Measurements from ENCODE around the gene CWC15. TPM values are rescaled to one million over a fixed set of nuclear protein-coding genes. Genes with fewer than 3 reads are reported as not detected.

CWC15 gene
- total RNA-seq, 1 donor from 2014 or later: 59.2 TPM

DNA sequence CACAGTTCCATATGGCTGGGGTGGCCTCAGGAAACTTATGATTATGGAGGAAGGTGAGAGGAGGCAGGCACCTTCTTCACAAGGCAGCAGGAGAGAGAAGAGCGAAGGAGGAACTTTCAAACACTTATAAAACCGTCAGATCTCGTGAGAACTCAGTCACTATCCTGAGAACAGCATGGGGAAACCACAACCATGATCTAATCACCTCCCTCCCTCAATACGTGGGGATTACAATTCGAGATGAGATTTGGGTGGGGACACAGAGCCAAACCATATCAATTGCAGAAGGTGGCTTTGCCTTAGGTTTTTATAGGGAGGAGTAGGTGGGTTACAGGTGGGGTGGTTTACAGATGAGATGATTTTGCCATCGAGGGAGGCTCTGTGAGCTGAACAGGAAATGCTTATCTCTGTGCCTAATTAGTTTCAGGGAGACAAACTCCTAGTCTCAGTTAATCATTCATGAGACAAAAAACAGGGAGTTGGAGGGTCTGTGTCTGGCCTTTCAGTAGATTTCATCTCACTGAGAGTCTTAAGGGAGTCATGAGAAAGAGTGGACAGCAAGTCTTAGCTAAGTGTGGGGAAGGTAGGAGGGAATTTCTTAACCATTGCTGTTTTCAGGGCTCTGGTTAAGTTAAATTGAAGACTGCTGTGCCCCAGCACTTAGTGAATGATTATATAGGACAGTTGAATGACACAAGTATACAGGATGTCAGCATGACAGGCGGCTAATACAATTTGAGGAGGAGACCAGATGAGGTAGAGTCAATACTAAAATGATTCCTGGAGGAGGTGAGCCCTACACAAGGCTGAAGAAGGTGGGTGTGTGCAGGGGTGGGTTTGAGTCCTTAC is 47.7 kb downstream of the CWC15 start:
- DNase-seq (ENCODE audit: low read depth) (no peak), FAIRE-seq (no peak)
- no peak for TF ChIP-seq EZH2 (IDR thresholded peaks at IDR 0.05; ENCODE audit: insufficient read depth, low read length)
- TF ChIP-seq, protein P1, sequence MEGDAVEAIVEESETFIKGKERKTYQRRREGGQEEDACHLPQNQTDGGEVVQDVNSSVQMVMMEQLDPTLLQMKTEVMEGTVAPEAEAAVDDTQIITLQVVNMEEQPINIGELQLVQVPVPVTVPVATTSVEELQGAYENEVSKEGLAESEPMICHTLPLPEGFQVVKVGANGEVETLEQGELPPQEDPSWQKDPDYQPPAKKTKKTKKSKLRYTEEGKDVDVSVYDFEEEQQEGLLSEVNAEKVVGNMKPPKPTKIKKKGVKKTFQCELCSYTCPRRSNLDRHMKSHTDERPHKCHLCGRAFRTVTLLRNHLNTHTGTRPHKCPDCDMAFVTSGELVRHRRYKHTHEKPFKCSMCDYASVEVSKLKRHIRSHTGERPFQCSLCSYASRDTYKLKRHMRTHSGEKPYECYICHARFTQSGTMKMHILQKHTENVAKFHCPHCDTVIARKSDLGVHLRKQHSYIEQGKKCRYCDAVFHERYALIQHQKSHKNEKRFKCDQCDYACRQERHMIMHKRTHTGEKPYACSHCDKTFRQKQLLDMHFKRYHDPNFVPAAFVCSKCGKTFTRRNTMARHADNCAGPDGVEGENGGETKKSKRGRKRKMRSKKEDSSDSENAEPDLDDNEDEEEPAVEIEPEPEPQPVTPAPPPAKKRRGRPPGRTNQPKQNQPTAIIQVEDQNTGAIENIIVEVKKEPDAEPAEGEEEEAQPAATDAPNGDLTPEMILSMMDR (IDR thresholded peaks at IDR 0.05; ENCODE audit: insufficient read depth, low read depth, low read length): no peak
- Histone ChIP-seq H3K9ac (ENCODE audit: low read length) (peak overlapping the region; percentile 56), H2AFZ (ENCODE audit: low read depth, low read length) (peak overlapping the region; percentile 30), H4K20me1 (ENCODE audit: insufficient read depth, low read length) (no peaks in the 10 kb centered on the region), H3K27ac (ENCODE audit: low read depth, low read length) (peak overlapping the region; percentile 79), H3K4me2 (ENCODE audit: low read length) (peak overlapping the region; percentile 68), H3K36me3 (ENCODE audit: insufficient read depth, low read length) (no peaks in the 10 kb centered on the region), H3K9me3 (ENCODE audit: insufficient read depth, low read depth, low read length) (no peaks in the 10 kb centered on the region), H3K4me3 (ENCODE audit: insufficient read depth, low read depth, low read length) (no peak overlapping the region), H3K27me3 (ENCODE audit: insufficient read depth, low read length) (no peaks in the 10 kb centered on the region), H3K4me1 (ENCODE audit: insufficient read depth, low read length) (peaks cover 34% of the 10 kb centered on the region), H3K79me2 (ENCODE audit: insufficient read depth, low read length) (no peaks in the 10 kb centered on the region)
- Mint-ChIP-seq H3K9me3 (ENCODE audit: unreplicated experiment) (peaks cover 13% of the 10 kb centered on the region), H3K27ac (ENCODE audit: unreplicated experiment) (peak overlapping the region; percentile 2), H3K27me3 (ENCODE audit: low read depth, unreplicated experiment) (peaks cover 6% of the 10 kb centered on the region), H3K36me3 (ENCODE audit: low read depth, unreplicated experiment) (peaks cover 7% of the 10 kb centered on the region), H3K4me3 (ENCODE audit: unreplicated experiment) (no peak overlapping the region), H3K4me1 (ENCODE audit: low read depth, unreplicated experiment) (peaks cover 20% of the 10 kb centered on the region)

DNA sequence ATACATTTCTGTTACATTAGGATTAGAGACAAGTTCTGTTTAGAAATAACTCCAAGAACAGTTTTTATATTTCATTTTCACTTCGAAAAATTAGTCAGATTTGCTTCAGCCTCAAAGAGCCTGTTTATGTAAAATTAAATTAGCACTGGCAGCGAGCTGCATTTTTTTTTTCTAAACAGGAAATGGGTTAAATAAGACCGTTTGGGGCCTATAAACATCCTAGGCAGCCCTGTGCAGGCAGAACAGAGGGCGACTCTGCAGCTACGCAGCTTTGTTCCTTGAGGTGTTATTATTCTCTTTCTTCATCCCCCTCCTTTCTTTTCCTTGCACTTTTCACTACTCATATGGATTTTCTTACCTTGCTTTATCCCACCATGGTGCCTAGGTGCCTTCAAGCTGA is 48.7 kb downstream of the CWC15 start:
- Mint-ChIP-seq H3K27ac (ENCODE audit: unreplicated experiment) (no peak overlapping the region), H3K4me3 (ENCODE audit: unreplicated experiment) (no peak overlapping the region), H3K9me3 (ENCODE audit: unreplicated experiment) (peaks cover 13% of the 10 kb centered on the region), H3K4me1 (ENCODE audit: low read depth, unreplicated experiment) (peaks cover 24% of the 10 kb centered on the region), H3K27me3 (ENCODE audit: low read depth, unreplicated experiment) (peaks cover 2% of the 10 kb centered on the region), H3K36me3 (ENCODE audit: low read depth, unreplicated experiment) (peaks cover 9% of the 10 kb centered on the region)
- Histone ChIP-seq H2AFZ (ENCODE audit: low read depth, low read length) (no peak overlapping the region), H3K4me1 (ENCODE audit: insufficient read depth, low read length) (peaks cover 34% of the 10 kb centered on the region), H3K27me3 (ENCODE audit: insufficient read depth, low read length) (no peaks in the 10 kb centered on the region), H3K4me2 (ENCODE audit: low read length) (no peak overlapping the region), H3K27ac (ENCODE audit: low read depth, low read length) (no peak overlapping the region), H3K9me3 (ENCODE audit: insufficient read depth, low read depth, low read length) (no peaks in the 10 kb centered on the region), H3K4me3 (ENCODE audit: insufficient read depth, low read depth, low read length) (no peak overlapping the region), H3K79me2 (ENCODE audit: insufficient read depth, low read length) (no peaks in the 10 kb centered on the region), H4K20me1 (ENCODE audit: insufficient read depth, low read length) (no peaks in the 10 kb centered on the region), H3K36me3 (ENCODE audit: insufficient read depth, low read length) (no peaks in the 10 kb centered on the region), H3K9ac (ENCODE audit: low read length) (no peak overlapping the region)
- TF ChIP-seq, protein P1 (IDR thresholded peaks at IDR 0.05; ENCODE audit: insufficient read depth, low read depth, low read length): no peak
- TF ChIP-seq EZH2 (IDR thresholded peaks at IDR 0.05; ENCODE audit: insufficient read depth, low read length): no peak
- DNase-seq (ENCODE audit: low read depth): no peak
- no peak for FAIRE-seq

DNA sequence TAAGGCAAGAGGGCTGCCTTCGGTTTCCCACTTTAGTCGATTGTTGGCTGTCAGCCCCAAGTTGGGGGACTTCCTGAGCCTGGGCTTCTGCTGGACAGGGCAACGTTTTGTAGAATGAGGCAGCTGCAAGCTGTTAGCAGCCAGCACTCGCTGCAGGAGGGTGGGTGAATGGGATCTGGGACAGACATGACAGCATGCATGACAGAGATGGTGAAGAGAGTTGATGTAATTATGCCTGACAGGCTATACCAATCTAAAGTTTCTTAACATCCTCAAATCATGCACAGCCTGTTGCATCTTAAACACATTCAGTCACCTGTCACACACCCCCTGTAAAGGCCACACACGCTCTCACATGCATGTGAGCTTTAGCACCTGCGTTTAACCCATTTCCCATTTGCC is 49.2 kb downstream of the CWC15 start:
- Histone ChIP-seq H3K9ac (ENCODE audit: low read length) (no peak overlapping the region), H4K20me1 (ENCODE audit: insufficient read depth, low read length) (no peaks in the 10 kb centered on the region), H3K27me3 (ENCODE audit: insufficient read depth, low read length) (no peaks in the 10 kb centered on the region), H2AFZ (ENCODE audit: low read depth, low read length) (no peak overlapping the region), H3K4me2 (ENCODE audit: low read length) (no peak overlapping the region), H3K4me3 (ENCODE audit: insufficient read depth, low read depth, low read length) (no peak overlapping the region), H3K4me1 (ENCODE audit: insufficient read depth, low read length) (peaks cover 34% of the 10 kb centered on the region), H3K79me2 (ENCODE audit: insufficient read depth, low read length) (no peaks in the 10 kb centered on the region), H3K27ac (ENCODE audit: low read depth, low read length) (no peak overlapping the region), H3K9me3 (ENCODE audit: insufficient read depth, low read depth, low read length) (no peaks in the 10 kb centered on the region), H3K36me3 (ENCODE audit: insufficient read depth, low read length) (no peaks in the 10 kb centered on the region)
- H3K27me3 Mint-ChIP-seq (ENCODE audit: low read depth, unreplicated experiment): peaks cover 2% of the 10 kb centered on the region
- no peak for TF ChIP-seq EZH2 (IDR thresholded peaks at IDR 0.05; ENCODE audit: insufficient read depth, low read length)
- TF ChIP-seq, protein P1 (IDR thresholded peaks at IDR 0.05; ENCODE audit: insufficient read depth, low read depth, low read length): no peak
- H3K4me3 Mint-ChIP-seq (ENCODE audit: unreplicated experiment): no peak overlapping the region
- no peak overlapping the region for H3K27ac Mint-ChIP-seq (ENCODE audit: unreplicated experiment)
- peaks cover 13% of the 10 kb centered on the region for H3K9me3 Mint-ChIP-seq (ENCODE audit: unreplicated experiment)
- peaks cover 9% of the 10 kb centered on the region for H3K36me3 Mint-ChIP-seq (ENCODE audit: low read depth, unreplicated experiment)
- DNase-seq (ENCODE audit: low read depth) (no peak), FAIRE-seq (no peak)
- H3K4me1 Mint-ChIP-seq (ENCODE audit: low read depth, unreplicated experiment): peaks cover 24% of the 10 kb centered on the region

Data from astrocyte (in vitro differentiated cells and primary cell).